Measurements from ENCODE around the gene ITGA3.
A peak's percentile ranks its signal among the peaks of the same experiment; 100 is the strongest.

Gene ITGA3

GRCh38 chr17:50075446-50076032 lies 19.6 kb downstream of the ITGA3 start:
- no peak for DNase-seq

- DNase-seq: no peak
These were observed 20.3 kb downstream of the ITGA3 start for GRCh38 chr17:50076221-50076590.

- DNase-seq: no peak
These were observed 20.8 kb downstream of the ITGA3 start for GRCh38 chr17:50076591-50077235.

- no peak for DNase-seq
These were observed 22.5 kb downstream of the ITGA3 start for GRCh38 chr17:50078430-50078829.

- DNase-seq: peak; percentile 61
These were observed 23.6 kb downstream of the ITGA3 start for GRCh38 chr17:50079334-50080095.

GRCh38 chr17:50080096-50080480 lies 24.2 kb downstream of the ITGA3 start:
- no peak for DNase-seq

GRCh38 chr17:50080827-50081226 lies 24.9 kb downstream of the ITGA3 start:
- no peak for DNase-seq

GRCh38 chr17:50081757-50082156 lies 25.8 kb downstream of the ITGA3 start:
- no peak for DNase-seq

GRCh38 chr17:50087246-50087911 lies 31.5 kb downstream of the ITGA3 start:
- DNase-seq: peak; percentile 83

GRCh38 chr17:50087912-50088405 lies 32.0 kb downstream of the ITGA3 start:
- no peak for DNase-seq

- no peak for DNase-seq
These were observed 33.3 kb downstream of the ITGA3 start for GRCh38 chr17:50088952-50089825.

- no peak for DNase-seq
These were observed 34.2 kb downstream of the ITGA3 start for GRCh38 chr17:50090071-50090470.

GRCh38 chr17:50090971-50091917 lies 35.3 kb downstream of the ITGA3 start:
- no peak for DNase-seq

- DNase-seq: no peak
These were observed 36.0 kb downstream of the ITGA3 start for GRCh38 chr17:50091918-50092285.

- DNase-seq: no peak
These were observed 37.3 kb downstream of the ITGA3 start for GRCh38 chr17:50093246-50093645.

GRCh38 chr17:50093807-50094206 lies 37.9 kb downstream of the ITGA3 start:
- no peak for DNase-seq

- DNase-seq: peak; percentile 93
These were observed 38.4 kb downstream of the ITGA3 start for GRCh38 chr17:50094243-50094752.

- peak; percentile 94 for DNase-seq
These were observed 39.1 kb downstream of the ITGA3 start, which contains the start of gene PDK2 for GRCh38 chr17:50094753-50095619. PDK2 (plus strand) TSS chr17:50095351; CDS start chr17:50095436, 85 bp downstream.

- no peak for DNase-seq
These were observed 39.7 kb downstream of the ITGA3 start for GRCh38 chr17:50095626-50096037.

- DNase-seq: no peak
These were observed 40.2 kb downstream of the ITGA3 start for GRCh38 chr17:50096092-50096491.
